ENCODE data around the gene DUSP15.

GRCh38 chr20:31831211-31831610 lies 39.1 kb downstream of the DUSP15 start:
- no peak for TF ChIP-seq CTCF (IDR thresholded peaks at IDR 0.05; ENCODE audit: insufficient read depth, low read length, poor library complexity, severe bottlenecking)
- TF ChIP-seq EZH2phosphoT487 (conservative IDR thresholded peaks at IDR 0.05; ENCODE audit: low read length): no peak

Data from SU-DHL-6 (cell line).